SU-DHL-6 (cell line): ENCODE measurements around the gene L3MBTL4.

ENCODE experiments used
- H2AFZ ChIP-seq: fragments of 200-600 bp; sonication (generic); 2 replicates; pipeline ENCODE4 v1.6.1; 2014; ENCODE audit warnings: low read depth, mild to moderate bottlenecking, moderate library complexity, mixed read lengths, antibody characterized with exemption, low read length; ENCODE audit not compliant: severe bottlenecking
- H3F3A ChIP-seq: fragments of 200-600 bp; shearing (Covaris generic); 2 replicates; pipeline ENCODE4 v1.6.0; 2016; ENCODE audit warnings: antibody characterized with exemption, mild to moderate bottlenecking; ENCODE audit not compliant: insufficient read depth
- H3K27ac ChIP-seq: fragments of 200-600 bp; sonication (generic); 2 replicates; pipeline ENCODE4 v1.5.1; 2016; ENCODE audit warnings: low read depth, mild to moderate bottlenecking, low read length, moderate library complexity, mixed read lengths
- H3K27me3 ChIP-seq: fragments of 200-600 bp; sonication (generic), shearing (Covaris generic); 2 replicates; pipeline ENCODE4 v1.6.0; 2014; ENCODE audit warnings: mild to moderate bottlenecking, low read length
- H3K36me3 ChIP-seq: fragments of 200-600 bp; sonication (generic); 2 replicates; pipeline ENCODE4 v1.6.1; 2014; ENCODE audit warnings: mild to moderate bottlenecking, low read length, mixed read lengths
- H3K4me2 ChIP-seq: fragments of 300-600, 200-600 bp; shearing (Covaris generic), sonication (generic); 2 replicates; pipeline ENCODE4 v1.6.0; 2014; ENCODE audit warnings: low read length, low read depth, mild to moderate bottlenecking; ENCODE audit not compliant: poor library complexity, severe bottlenecking
- H3K4me3 ChIP-seq: fragments of 200-600 bp; sonication (generic); 2 replicates; pipeline ENCODE4 v1.5.1; 2014; ENCODE audit warnings: antibody characterized with exemption, low read length, mild to moderate bottlenecking, mixed read lengths; ENCODE audit not compliant: insufficient read depth, poor library complexity, severe bottlenecking
- H3K79me2 ChIP-seq: fragments of 200-600 bp; sonication (generic); 2 replicates; pipeline ENCODE4 v1.6.1; 2014; ENCODE audit warnings: mild to moderate bottlenecking, low read length, moderate library complexity; ENCODE audit not compliant: insufficient read depth
- H3K9ac ChIP-seq: fragments of 200-600 bp; sonication (generic); 2 replicates; pipeline ENCODE4 v1.7.0; 2014; ENCODE audit warnings: mild to moderate bottlenecking, low read length
- H3K9me2 ChIP-seq: fragments of 200-600 bp; sonication (generic); replicated peaks from 2 replicates; pipeline ENCODE4 v1.6.1; 2014; ENCODE audit warnings: low read length; ENCODE audit not compliant: insufficient read depth
- H3K9me3 ChIP-seq: fragments of 200-600 bp; sonication (generic); 2 replicates; pipeline ENCODE4 v1.6.1; 2014; ENCODE audit warnings: low read length, mixed read lengths; ENCODE audit not compliant: insufficient read depth
- H4K20me1 ChIP-seq: fragments of 200-600 bp; sonication (generic); 2 replicates; pipeline ENCODE4 v1.6.1; 2014; ENCODE audit warnings: low read depth, mild to moderate bottlenecking, antibody characterized with exemption, low read length, moderate library complexity, mixed read lengths
- CTCF ChIP-seq: fragments of 200-600 bp; sonication (generic); IDR thresholded peaks from one replicate; pipeline ENCODE4 v1.5.1; 2017; ENCODE audit warnings: antibody characterized with exemption, mild to moderate bottlenecking, low read length, moderate library complexity; ENCODE audit not compliant: insufficient read depth, poor library complexity, severe bottlenecking
- EZH2phosphoT487 ChIP-seq: fragments of 200-600 bp; sonication (generic), shearing (Covaris generic); conservative IDR thresholded peaks from 2 replicates; pipeline ENCODE4 v1.6.1; 2018; ENCODE audit warnings: mild to moderate bottlenecking, antibody characterized with exemption, low read length, moderate library complexity, mixed read lengths

L3MBTL4 gene

GRCh38 chr18:6236258-6236657 is 178.5 kb downstream of the L3MBTL4 start:
- Histone ChIP-seq H3K36me3 (no peaks in the 10 kb centered on the region), H3K9me2 (no peaks in the 10 kb centered on the region), H3K9ac (no peak overlapping the region), H3K27me3 (no peaks in the 10 kb centered on the region), H3F3A (no peaks in the 10 kb centered on the region), H3K9me3 (no peaks in the 10 kb centered on the region), H3K4me2 (no peak overlapping the region), H3K4me3 (no peak overlapping the region), H2AFZ (no peak overlapping the region), H4K20me1 (no peaks in the 10 kb centered on the region), H3K79me2 (no peaks in the 10 kb centered on the region), H3K27ac (no peak overlapping the region)
- TF ChIP-seq EZH2phosphoT487 = no peak
- no peak for TF ChIP-seq CTCF

- H3K79me2 ChIP-seq = no peaks in the 10 kb centered on the region
- no peak overlapping the region for H3K4me2 ChIP-seq
- no peaks in the 10 kb centered on the region for H3F3A ChIP-seq
- TF ChIP-seq EZH2phosphoT487 = no peak
- no peak for TF ChIP-seq CTCF
- H4K20me1 ChIP-seq = no peaks in the 10 kb centered on the region
- no peak overlapping the region for H3K9ac ChIP-seq
- no peaks in the 10 kb centered on the region for H3K36me3 ChIP-seq
- no peak overlapping the region for H3K27ac ChIP-seq
- no peaks in the 10 kb centered on the region for H3K9me2 ChIP-seq
- no peak overlapping the region for H2AFZ ChIP-seq
- H3K9me3 ChIP-seq = no peaks in the 10 kb centered on the region
- H3K27me3 ChIP-seq = no peaks in the 10 kb centered on the region
- H3K4me3 ChIP-seq = no peak overlapping the region
Measured at GRCh38 chr18:6222271-6222670, 192.4 kb downstream of the L3MBTL4 start.

GRCh38 chr18:6221602-6222014 is 193.1 kb downstream of the L3MBTL4 start:
- no peaks in the 10 kb centered on the region for H3K79me2 ChIP-seq
- no peak overlapping the region for H3K27ac ChIP-seq
- H2AFZ ChIP-seq = no peak overlapping the region
- H3K9ac ChIP-seq = no peak overlapping the region
- no peak overlapping the region for H3K4me2 ChIP-seq
- no peak for TF ChIP-seq CTCF
- no peaks in the 10 kb centered on the region for H3K9me3 ChIP-seq
- H3F3A ChIP-seq = no peaks in the 10 kb centered on the region
- no peaks in the 10 kb centered on the region for H3K9me2 ChIP-seq
- no peaks in the 10 kb centered on the region for H3K27me3 ChIP-seq
- no peaks in the 10 kb centered on the region for H3K36me3 ChIP-seq
- no peak overlapping the region for H3K4me3 ChIP-seq
- H4K20me1 ChIP-seq = no peaks in the 10 kb centered on the region

GRCh38 chr18:6220129-6220528 is 194.6 kb downstream of the L3MBTL4 start:
- Histone ChIP-seq H3K27ac (no peak overlapping the region), H3K36me3 (no peaks in the 10 kb centered on the region), H3K9me2 (no peaks in the 10 kb centered on the region), H4K20me1 (no peaks in the 10 kb centered on the region), H3K4me3 (no peak overlapping the region), H2AFZ (no peak overlapping the region), H3K9me3 (no peaks in the 10 kb centered on the region), H3K4me2 (no peak overlapping the region), H3K27me3 (no peaks in the 10 kb centered on the region), H3K79me2 (no peaks in the 10 kb centered on the region), H3F3A (no peaks in the 10 kb centered on the region), H3K9ac (no peak overlapping the region)
- no peak for TF ChIP-seq CTCF
- TF ChIP-seq EZH2phosphoT487 = no peak
